SK-N-SH treated with all-trans-retinoic acid at 6 μM for 48 hours (cell line): ENCODE data around the gene SNX32.

Experiments
- ATAC-seq: fragments of 200-7000 bp; cut with Tn5 transposase; 3 replicates; pipeline ENCODE4 v1.9.1; 2020; ENCODE audit warnings: mild to moderate bottlenecking, moderate library complexity
- ARNTL ChIP-seq: fragments of 450-650 bp; formaldehyde crosslinking; IDR thresholded peaks from 2 replicates; pipeline ENCODE4 v1.5.0; 2020; ENCODE audit warnings: low read depth, mild to moderate bottlenecking, moderate library complexity, borderline replicate concordance
- BACH2 ChIP-seq: fragments of 250-450 bp; sonication (Bioruptor Pico); IDR thresholded peaks from 2 replicates; pipeline ENCODE4 v1.9.0; 2021; ENCODE audit warnings: mild to moderate bottlenecking, borderline replicate concordance
- CREB5 ChIP-seq: fragments of 250-450 bp; sonication (Bioruptor Pico); IDR thresholded peaks from 2 replicates; pipeline ENCODE4 v1.5.1; 2020; ENCODE audit warnings: low read depth, mild to moderate bottlenecking, moderate library complexity
- CSRNP3 ChIP-seq: fragments of 250-450 bp; sonication (Bioruptor Pico); IDR thresholded peaks from 2 replicates; pipeline ENCODE4 v1.5.1; 2021; ENCODE audit warnings: mild to moderate bottlenecking, moderate library complexity
- ESRRG ChIP-seq: fragments of 250-450 bp; sonication (Bioruptor Pico); IDR thresholded peaks from 2 replicates; pipeline ENCODE4 v1.6.1; 2021; ENCODE audit warnings: mild to moderate bottlenecking
- GLIS3 ChIP-seq: fragments of 250-450 bp; sonication (Bioruptor Pico); IDR thresholded peaks from 2 replicates; pipeline ENCODE4 v1.5.0; 2020; ENCODE audit warnings: mild to moderate bottlenecking, moderate library complexity
- ISL1 ChIP-seq: fragments of 250-450 bp; sonication (Bioruptor Pico); IDR thresholded peaks from 2 replicates; pipeline ENCODE4 v2.1.2; 2022; ENCODE audit warnings: mild to moderate bottlenecking, moderate library complexity
- OSR1 ChIP-seq: fragments of 250-450 bp; sonication (Bioruptor Pico); IDR thresholded peaks from 2 replicates; pipeline ENCODE4 v1.8.0; 2022; ENCODE audit warnings: moderate library complexity, mild to moderate bottlenecking, inconsistent platforms
- PATZ1 ChIP-seq: fragments of 250-450 bp; sonication (Bioruptor Pico); IDR thresholded peaks from 2 replicates; pipeline ENCODE4 v1.8.0; 2020; ENCODE audit warnings: mild to moderate bottlenecking, moderate library complexity, borderline replicate concordance
- POU6F1 ChIP-seq: fragments of 250-450 bp; sonication (Bioruptor Pico); IDR thresholded peaks from 2 replicates; pipeline ENCODE4 v1.8.0; 2021; ENCODE audit warnings: low read depth, mild to moderate bottlenecking, moderate library complexity, borderline replicate concordance
- RARB ChIP-seq: fragments of 250-450 bp; sonication (Bioruptor Pico); IDR thresholded peaks from 2 replicates; pipeline ENCODE4 v1.8.0; 2021; ENCODE audit warnings: mild to moderate bottlenecking, moderate library complexity
- TCF4 ChIP-seq: fragments of 250-450 bp; sonication (Bioruptor Pico); IDR thresholded peaks from 2 replicates; pipeline ENCODE4 v1.8.0; 2021; ENCODE audit warnings: mild to moderate bottlenecking, moderate library complexity, borderline replicate concordance
- TOX ChIP-seq: fragments of 250-450 bp; sonication (Bioruptor Pico); IDR thresholded peaks from 2 replicates; pipeline ENCODE4 v1.8.0; 2021; ENCODE audit warnings: mild to moderate bottlenecking, moderate library complexity, borderline replicate concordance
- TSHZ2 ChIP-seq: fragments of 250-450 bp; sonication (Bioruptor Pico); IDR thresholded peaks from 2 replicates; pipeline ENCODE4 v1.5.0; 2020; ENCODE audit warnings: mild to moderate bottlenecking, moderate library complexity
- ZC3H10 ChIP-seq: fragments of 250-450 bp; sonication (Bioruptor Pico); IDR thresholded peaks from 2 replicates; pipeline ENCODE4 v1.5.1; 2021; ENCODE audit warnings: mild to moderate bottlenecking, moderate library complexity
- ZFP3 ChIP-seq: fragments of 250-450 bp; sonication (Bioruptor Pico); IDR thresholded peaks from 2 replicates; pipeline ENCODE4 v1.5.0; 2020; ENCODE audit warnings: mild to moderate bottlenecking, moderate library complexity
- ZFP30 ChIP-seq: fragments of 450-650 bp; formaldehyde crosslinking; IDR thresholded peaks from 2 replicates; pipeline ENCODE4 v1.5.0; 2022; ENCODE audit warnings: mild to moderate bottlenecking, moderate library complexity
- ZNF565 ChIP-seq: fragments of 450-650 bp; formaldehyde crosslinking; conservative IDR thresholded peaks from 2 replicates; pipeline ENCODE4 v1.5.0; 2020; ENCODE audit warnings: low read depth, mild to moderate bottlenecking, moderate library complexity
- ZNF70 ChIP-seq: fragments of 450-650 bp; formaldehyde crosslinking; IDR thresholded peaks from 2 replicates; pipeline ENCODE4 v1.5.0; 2020; ENCODE audit warnings: mild to moderate bottlenecking, moderate library complexity
- ZNF8 ChIP-seq: fragments of 450-650 bp; formaldehyde crosslinking; IDR thresholded peaks from 2 replicates; pipeline ENCODE4 v1.5.0; 2020; ENCODE audit warnings: mild to moderate bottlenecking, moderate library complexity

SNX32 gene

GRCh38 chr11:65894034-65894591, 60.4 kb downstream of the SNX32 start:
- ATAC-seq, result no peak
- no peak for TF ChIP-seq OSR1 (CRISPR knock-in tag)
- no peak for TF ChIP-seq TCF4
- no peak for TF ChIP-seq RARB
- TF ChIP-seq ESRRG (CRISPR knock-in tag), result no peak
- no peak for TF ChIP-seq ISL1 (CRISPR knock-in tag)
- no peak for TF ChIP-seq CREB5
- no peak for TF ChIP-seq BACH2 (CRISPR knock-in tag)
- TF ChIP-seq GLIS3 (CRISPR knock-in tag), result no peak
- TF ChIP-seq, all 23 proteins: peak for 0

GRCh38 chr11:65895482-65895981, 61.8 kb downstream of the SNX32 start:
- TF ChIP-seq TOX (no peak), ZFP3 (CRISPR knock-in tag) (no peak), TCF4 (no peak), ZNF565 (CRISPR knock-in tag) (no peak), PATZ1 (CRISPR knock-in tag) (no peak)
- ATAC-seq, result no peak

GRCh38 chr11:65896034-65896999, 62.6 kb downstream of the SNX32 start:
- ATAC-seq, result no peak
- TF ChIP-seq ARNTL (no peak), ZC3H10 (CRISPR knock-in tag) (no peak), POU6F1 (CRISPR knock-in tag) (no peak), BACH2 (CRISPR knock-in tag) (no peak), PATZ1 (CRISPR knock-in tag) (no peak), GLIS3 (CRISPR knock-in tag) (no peak), ZNF8 (CRISPR knock-in tag) (no peak), ESRRG (CRISPR knock-in tag) (no peak)
- TF ChIP-seq, all 23 proteins: peak for 0

GRCh38 chr11:65897020-65897471, 63.3 kb downstream of the SNX32 start:
- ATAC-seq, result no peak
- TF ChIP-seq TSHZ2, result no peak
- no peak for TF ChIP-seq ZFP3 (CRISPR knock-in tag)
- no peak for TF ChIP-seq ESRRG (CRISPR knock-in tag)
- no peak for TF ChIP-seq CREB5
- no peak for TF ChIP-seq ZFP30
- TF ChIP-seq ZNF8 (CRISPR knock-in tag), result no peak
- TF ChIP-seq ZC3H10 (CRISPR knock-in tag), result no peak
- no peak for TF ChIP-seq ZNF565 (CRISPR knock-in tag)
- no peak for TF ChIP-seq RARB
- TF ChIP-seq GLIS3 (CRISPR knock-in tag), result no peak
- TF ChIP-seq TOX, result no peak
- no peak for TF ChIP-seq OSR1 (CRISPR knock-in tag)
- TF ChIP-seq CSRNP3 (CRISPR knock-in tag), result no peak
- no peak for TF ChIP-seq ISL1 (CRISPR knock-in tag)
- TF ChIP-seq ZNF70 (CRISPR knock-in tag), result no peak
- no peak for TF ChIP-seq TCF4
